Measurements from ENCODE around the gene HGFAC. TPM values are rescaled to one million over a fixed set of nuclear protein-coding genes. Genes with fewer than 3 reads are reported as not detected.

Gene HGFAC
- total and polyA plus RNA-seq, 9 donors: 0.15 to 2.1 (median 0.53) TPM; not detected in 2

- whole genome bisulfite sequencing, 3 donors: 70 to 73% (median 71%) methylated on average over 22 of the region's 22 CpGs
- Histone ChIP-seq H3K27ac (no peak overlapping the region), H3K9me3 (no peaks in the 10 kb centered on the region), H3K27me3 (no peaks in the 10 kb centered on the region), H3K4me3 (no peak overlapping the region), H3K36me3 (no peaks in the 10 kb centered on the region), H3K4me1 (ENCODE audit: insufficient read depth) (no peaks in the 10 kb centered on the region)
- intact Hi-C loops (cut with DNase I): no loop called here
- TF ChIP-seq EP300 (IDR thresholded peaks at IDR 0.05) (no peak), CTCF (IDR thresholded peaks at IDR 0.05) (no peak), POLR2A (IDR thresholded peaks at IDR 0.05) (no peak)
- DNase-seq: no peak
These were observed 34.0 kb downstream of the HGFAC start for GRCh38 chr4:3475713-3476260.

GRCh38 chr4:3476341-3476747 is 34.6 kb downstream of the HGFAC start:
- Histone ChIP-seq H3K4me3 (no peak overlapping the region), H3K36me3 (no peaks in the 10 kb centered on the region), H3K4me1 (ENCODE audit: insufficient read depth) (no peaks in the 10 kb centered on the region), H3K27ac (no peak overlapping the region), H3K27me3 (no peaks in the 10 kb centered on the region), H3K9me3 (no peaks in the 10 kb centered on the region)
- no peak for DNase-seq
- intact Hi-C loops (cut with DNase I): no loop called here
- TF ChIP-seq POLR2A (IDR thresholded peaks at IDR 0.05) (no peak), CTCF (IDR thresholded peaks at IDR 0.05) (no peak), EP300 (IDR thresholded peaks at IDR 0.05) (no peak)
- 74 to 85% (median 83%) methylated on average over 20 to 22 of the region's 22 CpGs for WGBS, 3 donors

- TF ChIP-seq POLR2A (IDR thresholded peaks at IDR 0.05) (no peak), CTCF (IDR thresholded peaks at IDR 0.05) (no peak), EP300 (IDR thresholded peaks at IDR 0.05) (no peak)
- Histone ChIP-seq H3K9me3 (no peaks in the 10 kb centered on the region), H3K4me1 (ENCODE audit: insufficient read depth) (no peaks in the 10 kb centered on the region), H3K27me3 (no peaks in the 10 kb centered on the region), H3K4me3 (no peak overlapping the region), H3K27ac (no peak overlapping the region), H3K36me3 (no peaks in the 10 kb centered on the region)
- intact Hi-C loops (cut with DNase I): no loop called here
- WGBS, 3 donors: 88 to 90% (median 89%) methylated on average over 24 to 27 of the region's 27 CpGs
- DNase-seq: no peak
These were observed 35.4 kb downstream of the HGFAC start for GRCh38 chr4:3476936-3477749.

GRCh38 chr4:3477750-3478430 is 36.1 kb downstream of the HGFAC start:
- Histone ChIP-seq H3K27me3 (no peaks in the 10 kb centered on the region), H3K4me3 (no peak overlapping the region), H3K4me1 (ENCODE audit: insufficient read depth) (no peaks in the 10 kb centered on the region), H3K36me3 (no peaks in the 10 kb centered on the region), H3K27ac (no peak overlapping the region), H3K9me3 (no peaks in the 10 kb centered on the region)
- intact Hi-C loops (cut with DNase I): no loop called here
- TF ChIP-seq POLR2A (IDR thresholded peaks at IDR 0.05) (no peak), EP300 (IDR thresholded peaks at IDR 0.05) (no peak), CTCF (IDR thresholded peaks at IDR 0.05) (no peak)
- no peak for DNase-seq
- 65 to 75% (median 73%) methylated on average over 20 to 23 of the region's 23 CpGs for WGBS, 3 donors

Data from ovary (tissue), 9 donors.